K562 (cell line): Measurements from ENCODE around the gene BBLN. TPM values are rescaled to one million over a fixed set of nuclear protein-coding genes. Genes with fewer than 3 reads are reported as not detected.

Experiments used
- ARNT ChIP-seq, 2 experiments: fragments of 450-650 bp; IDR thresholded peaks; 2 replicates each; pipeline ENCODE4 v1.6.1; 2016; ENCODE audit warnings: mild to moderate bottlenecking in 1 of 2
- BRF1 ChIP-seq: IDR thresholded peaks from 3 replicates; pipeline ENCODE4 v1.6.1; 2011; ENCODE audit warnings: borderline replicate concordance, mild to moderate bottlenecking; ENCODE audit not compliant: insufficient read length; ENCODE audit errors: extremely low read depth
- CBX5 ChIP-seq: IDR thresholded peaks from 2 replicates; pipeline ENCODE4 v1.6.1; 2014; ENCODE audit warnings: low read depth, borderline replicate concordance
- DPF2 ChIP-seq: fragments of 450-650 bp; IDR thresholded peaks from 2 replicates; pipeline ENCODE4 v1.6.1; 2016
- FOSL1 ChIP-seq: fragments of 200-800 bp; sonication (Bioruptor generic); conservative IDR thresholded peaks from 2 replicates; pipeline ENCODE4 v1.6.1; 2016; ENCODE audit warnings: missing genetic modification characterization, missing compliant biosample characterization
- GABPB1 ChIP-seq: sonication (generic); formaldehyde crosslinking; IDR thresholded peaks from 2 replicates; pipeline ENCODE4 v1.8.0; 2022; ENCODE audit warnings: mild to moderate bottlenecking, missing genetic modification reagents
- HSF4 ChIP-seq: fragments of 250-450 bp; sonication (Bioruptor Pico); IDR thresholded peaks from 2 replicates; pipeline ENCODE4 v2.1.2; 2022; ENCODE audit warnings: mild to moderate bottlenecking, moderate library complexity, borderline replicate concordance
- NR2C2 ChIP-seq, 2 experiments: fragments of 200-800 bp in 1 of 2; sonication (Bioruptor generic) in 1 of 2; sonication (generic) in 1 of 2; formaldehyde crosslinking in 1 of 2; IDR thresholded peaks; 2 replicates each; pipeline versions ENCODE4 v1.6.1 to v1.8.0; 2016 to 2022; ENCODE audit warnings: mild to moderate bottlenecking in 1 of 2, missing compliant biosample characterization in 1 of 2, missing genetic modification characterization in 1 of 2, missing genetic modification reagents in 1 of 2
- POLR3A ChIP-seq: IDR thresholded peaks from 2 replicates; pipeline ENCODE4 v1.6.1; 2011; ENCODE audit warnings: borderline replicate concordance, mild to moderate bottlenecking, moderate library complexity; ENCODE audit not compliant: insufficient read length, insufficient read depth; ENCODE audit errors: extremely low read depth
- RBM25 ChIP-seq: fragments of 200-400 bp; formaldehyde crosslinking; IDR thresholded peaks from 2 replicates; pipeline ENCODE4 v1.6.1; 2018; ENCODE audit warnings: low read length, low read depth, moderate library complexity; ENCODE audit not compliant: severe bottlenecking
- SMAD1 ChIP-seq: fragments of 150-350 bp; IDR thresholded peaks from 2 replicates; pipeline ENCODE4 v1.6.1; 2014; ENCODE audit warnings: low read length, low read depth; ENCODE audit not compliant: partially characterized antibody
- SP2 ChIP-seq: IDR thresholded peaks from 2 replicates; pipeline ENCODE4 v1.6.1; 2011; ENCODE audit warnings: mild to moderate bottlenecking, low read depth, low read length, moderate library complexity; ENCODE audit not compliant: poor library complexity, severe bottlenecking; ENCODE audit errors: extremely low read depth
- TCF7L2 ChIP-seq: fragments of 150-350 bp; IDR thresholded peaks from 2 replicates; pipeline ENCODE4 v1.6.1; 2016; ENCODE audit warnings: low read depth, mild to moderate bottlenecking, low read length, moderate library complexity
- YY1 ChIP-seq, 3 experiments: IDR thresholded peaks; 2 replicates each; pipeline ENCODE4 v1.6.1; 2011; ENCODE audit warnings: low read length in 2 of 3, mild to moderate bottlenecking in 2 of 3, moderate library complexity in 2 of 3, borderline replicate concordance in 1 of 3, control low read depth in 1 of 3, low read depth in 1 of 3; ENCODE audit not compliant: insufficient read depth in 3 of 3, insufficient replicate concordance in 2 of 3, control insufficient read depth in 1 of 3, insufficient read length in 1 of 3; ENCODE audit errors: extremely low read depth in 1 of 3
- ZBTB26 ChIP-seq: fragments of 450-650 bp; formaldehyde crosslinking; IDR thresholded peaks from 2 replicates; pipeline ENCODE4 v1.4.0; 2022; ENCODE audit warnings: missing genetic modification characterization
- ZFP30 ChIP-seq: fragments of 250-450 bp; sonication (Bioruptor Pico); IDR thresholded peaks from 2 replicates; pipeline ENCODE4 v1.8.0; 2022; ENCODE audit warnings: moderate library complexity, mild to moderate bottlenecking, inconsistent platforms, borderline replicate concordance
- ZKSCAN8 ChIP-seq: fragments of 200-800 bp; sonication (Bioruptor generic); IDR thresholded peaks from 2 replicates; pipeline ENCODE4 v1.6.1; 2016; ENCODE audit warnings: missing genetic modification characterization, missing compliant biosample characterization
- ZNF561 ChIP-seq: fragments of 450-650 bp; formaldehyde crosslinking; conservative IDR thresholded peaks from 2 replicates; pipeline ENCODE4 v1.4.0; 2020; ENCODE audit warnings: mild to moderate bottlenecking, moderate library complexity
- ZNF609 ChIP-seq: sonication (generic); formaldehyde crosslinking; IDR thresholded peaks from 2 replicates; pipeline ENCODE4 v1.8.1; 2023; ENCODE audit warnings: missing genetic modification reagents, mild to moderate bottlenecking, borderline replicate concordance
- ZNF699 ChIP-seq: fragments of 250-450 bp; sonication (Bioruptor Pico); IDR thresholded peaks from 2 replicates; pipeline ENCODE4 v1.8.0; 2021; ENCODE audit warnings: mild to moderate bottlenecking, moderate library complexity; ENCODE audit not compliant: insufficient replicate concordance
- ZNF778 ChIP-seq: fragments of 450-650 bp; formaldehyde crosslinking; IDR thresholded peaks from 2 replicates; pipeline ENCODE4 v1.4.0; 2020; ENCODE audit warnings: mild to moderate bottlenecking, moderate library complexity
- ZNF785 ChIP-seq: fragments of 250-450 bp; sonication (Bioruptor Pico); IDR thresholded peaks from 2 replicates; pipeline ENCODE4 v1.4.0; 2020; ENCODE audit warnings: mild to moderate bottlenecking
- polyA plus RNA-seq, 8 experiments: library from polyadenylated mRNA; depleted of rRNA in 4 of 8; stranded (reverse) in 5 of 8; unstranded in 3 of 8; fragments of >200 nt; fragmentation: Nextera tagmentation in 2 of 8; fragmentation: Illumina TruSeq in 1 of 8; extraction: Ambion mirVana in 2 of 8; extraction: Trizol in 1 of 8; gene quantifications; 2 replicates each; pipeline versions ENCODE4 v1.2.1 to v1.2.3, GENCODE V29; 2011 to 2014; ENCODE audit warnings: inconsistent platforms in 1 of 8, missing spikeins in 1 of 8
- total RNA-seq, 7 experiments: library from RNA; depleted of rRNA in 6 of 7; stranded (reverse); fragments of >200 nt in 6 of 7; fragmentation: Illumina TruSeq in 2 of 7; extraction: Trizol in 2 of 7; gene quantifications; 2 replicates each; pipeline versions ENCODE4 v1.2.1 to v1.2.3, GENCODE V29; 2011 to 2021; ENCODE audit warnings: low replicate concordance in 1 of 7

Gene BBLN
- total and polyA plus RNA-seq, 9 of the 15 experiments (the other 6 are each of a cell fraction or from before 2014, with no cell fraction given): 4.2 to 331 (median 87.1) TPM

DNA sequence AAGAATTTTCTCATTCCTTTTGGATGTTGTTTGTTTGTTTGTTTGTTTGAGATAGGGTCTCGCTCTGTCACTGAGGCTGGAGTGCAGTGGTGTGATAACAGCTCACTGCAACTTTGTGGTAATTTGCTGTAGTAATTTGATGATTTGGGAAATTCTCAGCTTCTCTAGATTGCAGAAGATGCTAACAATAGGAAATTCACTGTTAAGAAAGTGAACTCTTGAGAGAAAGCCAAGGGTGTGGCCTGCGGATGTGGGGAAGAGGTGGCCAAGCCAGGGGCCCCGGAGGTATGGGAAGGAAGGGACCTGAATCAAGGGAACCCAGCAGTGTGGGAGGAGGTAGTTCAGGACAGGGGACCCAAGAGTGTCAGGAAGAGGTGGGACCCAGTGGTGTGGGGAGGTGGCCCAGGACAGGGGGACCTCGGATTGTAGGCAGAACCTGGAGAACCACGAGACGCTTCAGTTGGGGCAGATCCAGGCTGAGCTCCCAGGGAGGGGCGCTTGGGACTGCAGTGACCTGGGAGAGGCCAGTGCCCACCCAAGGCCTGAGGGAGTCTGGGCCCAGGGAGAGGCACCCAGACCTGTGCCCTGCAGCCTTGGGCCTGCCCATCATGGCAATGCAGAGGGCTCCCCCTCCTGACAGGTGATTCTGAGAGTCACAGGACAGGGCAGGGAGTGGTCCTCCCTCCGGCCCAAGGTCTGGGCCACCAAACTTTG, 16.4 kb upstream of the BBLN start (continued):
- no peak for TF ChIP-seq SP2
- TF ChIP-seq ARNT (IDR thresholded peaks at IDR 0.05): no peak
- no peak for TF ChIP-seq CBX5
- no peak for TF ChIP-seq ZKSCAN8 (CRISPR knock-in tag)
- no peak for TF ChIP-seq ZNF609 (CRISPR knock-in tag)
- TF ChIP-seq NR2C2 (CRISPR knock-in tag; IDR thresholded peaks at IDR 0.05): no peak
- TF ChIP-seq NR2C2 (tag; IDR thresholded peaks at IDR 0.05): no peak
- peak; percentile 55 for TF ChIP-seq DPF2
- TF ChIP-seq ZNF699: no peak
- no peak for TF ChIP-seq BRF1
- no peak for TF ChIP-seq ZBTB26 (CRISPR knock-in tag)
- 0 out of 2 replicates have a peak, but pooled peaks have one; percentile 20 for TF ChIP-seq FOSL1 (tag)
- TF ChIP-seq ZNF785 (CRISPR knock-in tag): no peak
- no peak for TF ChIP-seq HSF4 (CRISPR knock-in tag)
- TF ChIP-seq YY1 (IDR thresholded peaks at IDR 0.05; ENCODE audit: borderline replicate concordance in 1 of 3, control insufficient read depth in 1 of 3, extremely low read depth in 1 of 3, insufficient read depth in 3 of 3, insufficient read length in 1 of 3, insufficient replicate concordance in 2 of 3, low read depth in 1 of 3, low read length in 2 of 3): no peak
- TF ChIP-seq GABPB1 (CRISPR knock-in tag): no peak
- TF ChIP-seq ZNF778 (CRISPR knock-in tag): no peak
- no peak for TF ChIP-seq SMAD1
- TF ChIP-seq RBM25: no peak
- no peak for TF ChIP-seq ZNF561 (CRISPR knock-in tag)
- TF ChIP-seq TCF7L2: no peak
- no peak for TF ChIP-seq POLR3A
- no peak for TF ChIP-seq ZFP30 (CRISPR knock-in tag)
